HL-60 (cell line): ENCODE measurements around the gene OXSR1.
A peak's percentile ranks its signal among the peaks of the same experiment; 100 is the strongest.

Experiments
- DNase-seq, 2 experiments: peaks; one replicate each; pipeline ENCODE4 v3.0.0-alpha.2; 2010 to 2020; ENCODE audit warnings: low read depth in 1 of 2, low spot score in 1 of 2
- H3K27ac ChIP-seq: fragments of 250-450 bp; sonication (Bioruptor Pico); replicated peaks from 2 replicates; pipeline ENCODE4 v1.5.1; 2020; ENCODE audit warnings: mild to moderate bottlenecking, moderate library complexity
- H3K27me3 ChIP-seq: fragments of 250-450 bp; sonication (Bioruptor Pico); 2 replicates; pipeline ENCODE4 v1.5.1; 2021; ENCODE audit warnings: mild to moderate bottlenecking, moderate library complexity; ENCODE audit not compliant: insufficient read depth, poor library complexity, severe bottlenecking
- H3K4me3 ChIP-seq: replicated peaks from 2 replicates; pipeline ENCODE4 v1.5.1; 2011; ENCODE audit warnings: mild to moderate bottlenecking, control low read depth, low read length; ENCODE audit not compliant: insufficient read depth
- CTCF ChIP-seq: IDR thresholded peaks from one replicate; pipeline ENCODE4 v1.5.1; 2011; ENCODE audit warnings: low read length, control low read depth, inconsistent platforms; ENCODE audit not compliant: insufficient read depth
- GABPA ChIP-seq: IDR thresholded peaks from 2 replicates; pipeline ENCODE4 v1.6.1; 2012; ENCODE audit warnings: low read depth
- POLR2AphosphoS5 ChIP-seq: IDR thresholded peaks from 2 replicates; pipeline ENCODE4 v1.6.1; 2012; ENCODE audit warnings: low read depth
- SPI1 ChIP-seq: IDR thresholded peaks from 2 replicates; pipeline ENCODE4 v1.6.1; 2012; ENCODE audit warnings: low read depth, mild to moderate bottlenecking, borderline replicate concordance
- TF ChIP-seq, protein P1 (sequence below): IDR thresholded peaks from 2 replicates; pipeline ENCODE4 v1.6.1; 2012; ENCODE audit warnings: low read depth; ENCODE audit not compliant: insufficient replicate concordance

Gene OXSR1

DNA sequence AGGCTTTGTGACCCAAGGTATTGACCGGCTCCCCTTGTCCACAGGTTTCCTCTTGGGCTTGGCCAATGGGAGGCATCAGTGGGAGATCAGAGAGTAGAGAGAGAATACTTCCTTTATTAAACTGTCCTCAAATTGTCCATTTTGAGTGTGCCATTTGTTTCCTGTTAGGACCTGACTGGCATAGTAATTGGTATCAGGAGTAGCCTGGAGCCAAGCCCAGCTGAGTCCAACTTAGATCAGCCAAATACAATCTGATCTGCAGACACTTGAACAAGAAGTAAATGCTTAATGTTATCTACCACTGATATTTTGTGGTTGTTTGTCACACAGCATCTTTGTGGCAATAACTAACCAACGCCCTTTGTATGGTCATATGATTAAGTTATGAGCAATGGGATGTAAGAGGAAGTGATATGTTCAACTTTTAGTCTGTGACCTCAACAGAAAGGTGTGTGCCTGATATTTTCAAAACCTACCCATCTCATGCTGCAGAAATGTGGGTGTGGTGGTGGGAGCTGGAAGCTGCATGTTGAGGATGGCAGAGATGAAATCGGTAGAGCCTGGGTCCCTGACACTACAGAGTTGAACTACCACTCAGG is 13.6 kb upstream of the OXSR1 start:
- H3K4me3 ChIP-seq, result no peak overlapping the region
- no peaks in the 10 kb centered on the region for H3K27me3 ChIP-seq
- H3K27ac ChIP-seq, result peak overlapping the region; percentile 26
- DNase-seq, result peak in 1 of 2 experiments; percentile 39
- TF ChIP-seq, protein P1, sequence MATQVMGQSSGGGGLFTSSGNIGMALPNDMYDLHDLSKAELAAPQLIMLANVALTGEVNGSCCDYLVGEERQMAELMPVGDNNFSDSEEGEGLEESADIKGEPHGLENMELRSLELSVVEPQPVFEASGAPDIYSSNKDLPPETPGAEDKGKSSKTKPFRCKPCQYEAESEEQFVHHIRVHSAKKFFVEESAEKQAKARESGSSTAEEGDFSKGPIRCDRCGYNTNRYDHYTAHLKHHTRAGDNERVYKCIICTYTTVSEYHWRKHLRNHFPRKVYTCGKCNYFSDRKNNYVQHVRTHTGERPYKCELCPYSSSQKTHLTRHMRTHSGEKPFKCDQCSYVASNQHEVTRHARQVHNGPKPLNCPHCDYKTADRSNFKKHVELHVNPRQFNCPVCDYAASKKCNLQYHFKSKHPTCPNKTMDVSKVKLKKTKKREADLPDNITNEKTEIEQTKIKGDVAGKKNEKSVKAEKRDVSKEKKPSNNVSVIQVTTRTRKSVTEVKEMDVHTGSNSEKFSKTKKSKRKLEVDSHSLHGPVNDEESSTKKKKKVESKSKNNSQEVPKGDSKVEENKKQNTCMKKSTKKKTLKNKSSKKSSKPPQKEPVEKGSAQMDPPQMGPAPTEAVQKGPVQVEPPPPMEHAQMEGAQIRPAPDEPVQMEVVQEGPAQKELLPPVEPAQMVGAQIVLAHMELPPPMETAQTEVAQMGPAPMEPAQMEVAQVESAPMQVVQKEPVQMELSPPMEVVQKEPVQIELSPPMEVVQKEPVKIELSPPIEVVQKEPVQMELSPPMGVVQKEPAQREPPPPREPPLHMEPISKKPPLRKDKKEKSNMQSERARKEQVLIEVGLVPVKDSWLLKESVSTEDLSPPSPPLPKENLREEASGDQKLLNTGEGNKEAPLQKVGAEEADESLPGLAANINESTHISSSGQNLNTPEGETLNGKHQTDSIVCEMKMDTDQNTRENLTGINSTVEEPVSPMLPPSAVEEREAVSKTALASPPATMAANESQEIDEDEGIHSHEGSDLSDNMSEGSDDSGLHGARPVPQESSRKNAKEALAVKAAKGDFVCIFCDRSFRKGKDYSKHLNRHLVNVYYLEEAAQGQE, result no peak
- TF ChIP-seq SPI1, result peak; percentile 55; the same call in 1 of the 2 replicates

GRCh38 chr3:38152609-38153008 is 12.7 kb upstream of the OXSR1 start:
- no peak overlapping the region for H3K27ac ChIP-seq
- no peak for DNase-seq
- TF ChIP-seq, protein P1, result no peak
- no peaks in the 10 kb centered on the region for H3K27me3 ChIP-seq
- H3K4me3 ChIP-seq, result no peak overlapping the region

DNA sequence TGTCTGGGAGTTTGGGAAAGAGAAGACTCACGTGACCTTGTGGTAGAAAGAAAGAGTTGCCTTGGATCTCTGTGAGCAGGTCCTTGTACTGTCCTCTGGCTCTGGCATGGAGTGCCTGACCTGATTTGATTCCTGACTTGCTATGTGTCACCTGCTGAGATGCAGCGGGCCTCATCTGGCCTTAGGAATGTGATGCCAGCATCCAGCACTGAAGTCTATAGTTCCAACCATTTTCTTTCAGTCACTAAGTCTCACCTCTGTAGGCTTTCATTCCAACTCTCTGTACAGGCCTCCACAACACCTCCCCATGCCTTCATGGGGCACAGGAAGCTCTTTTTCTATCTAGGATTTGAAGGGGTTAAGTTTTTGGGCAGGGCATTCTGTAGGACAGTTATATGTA is 12.1 kb upstream of the OXSR1 start:
- H3K27me3 ChIP-seq, result no peaks in the 10 kb centered on the region
- TF ChIP-seq POLR2AphosphoS5 (no peak), CTCF (no peak), GABPA (no peak), SPI1 (no peak)
- TF ChIP-seq, protein P1, result no peak
- no peak overlapping the region for H3K4me3 ChIP-seq
- no peak overlapping the region for H3K27ac ChIP-seq
- DNase-seq, result no peak

DNA sequence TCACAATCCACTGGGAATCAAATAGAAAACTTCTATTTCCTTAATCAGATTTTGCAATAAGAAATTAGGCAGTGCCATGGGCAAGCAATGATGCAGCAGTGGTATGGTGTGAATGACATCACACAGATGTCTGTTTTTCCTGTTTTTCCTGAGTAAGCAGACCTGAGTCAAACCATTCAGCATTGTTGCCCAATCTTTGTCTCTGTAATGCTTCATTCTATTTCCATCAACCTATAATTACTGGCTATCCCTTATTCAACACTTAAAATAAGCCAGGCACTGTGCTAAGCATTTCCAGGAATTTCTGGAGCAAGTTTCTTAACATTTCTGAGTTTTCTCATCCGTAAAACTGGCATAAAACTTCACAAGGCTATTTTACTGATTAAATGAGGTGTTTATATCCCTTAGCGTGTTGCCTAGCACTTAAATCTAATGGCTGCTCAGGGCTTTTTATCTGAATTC is 11.3 kb upstream of the OXSR1 start:
- peak in 1 of 2 experiments; percentile 40 for DNase-seq
- H3K27ac ChIP-seq, result no peak overlapping the region
- no peaks in the 10 kb centered on the region for H3K27me3 ChIP-seq
- TF ChIP-seq CTCF (no peak), SPI1 (no peak), GABPA (no peak), POLR2AphosphoS5 (no peak)
- TF ChIP-seq, protein P1, result no peak
- H3K4me3 ChIP-seq, result no peak overlapping the region
